ENCODE data around the gene LTBP4. TPM values are rescaled to one million over a fixed set of nuclear protein-coding genes. Genes with fewer than 3 reads are reported as not detected.

LTBP4 gene
- total RNA-seq, 1 experiment from 2014 or later: 75.4 TPM

DNA sequence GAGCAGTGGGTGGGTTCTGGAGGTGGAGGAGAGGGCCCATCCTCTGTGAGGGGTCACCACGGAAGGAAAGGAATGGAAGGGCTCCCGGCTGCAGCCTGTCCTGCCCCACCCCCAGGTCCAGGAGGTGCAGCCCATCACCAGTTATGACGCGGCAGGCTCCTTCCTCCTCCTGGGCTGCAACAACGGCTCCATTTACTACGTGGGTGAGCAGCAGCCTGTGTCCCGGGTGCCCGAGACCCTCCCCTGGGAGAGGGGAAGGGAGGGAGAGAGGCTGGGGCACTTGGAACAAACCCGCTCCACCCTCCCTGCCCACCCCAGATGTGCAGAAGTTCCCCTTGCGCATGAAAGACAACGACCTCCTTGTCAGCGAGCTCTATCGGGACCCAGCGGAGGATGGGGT lies 17.9 kb upstream of the LTBP4 start:
- in situ Hi-C loops (cut with HindIII; ENCODE audit: low pct_unique_long_range_greater_than_20kb, low sequenced_read_pairs) (no loop called here), intact Hi-C loops (cut with micrococcal nuclease; ENCODE audit: unreplicated experiment) (no loop called here)
- ChIA-PET POLR2A (interaction anchor here (0.7 kb wide), 1 partner anchor 12 kb away, joined by 8 read pairs; no protein-coding TSS in a partner anchor), CTCF (no interaction called here)
- Histone ChIP-seq H3K4me3 (ENCODE audit: low read depth in 2 of 2, low read length in 2 of 2) (no peak overlapping the region), H3K27me3 (ENCODE audit: control insufficient read depth, insufficient read depth, low read length) (no peaks in the 10 kb centered on the region), H3K36me3 (ENCODE audit: control insufficient read depth, insufficient read depth, low read length) (no peaks in the 10 kb centered on the region), H3K9me3 (ENCODE audit: control insufficient read depth, insufficient read depth, low read depth, low read length) (no peaks in the 10 kb centered on the region), H3K4me1 (ENCODE audit: control insufficient read depth, insufficient read depth, low read length) (no peaks in the 10 kb centered on the region), H3K27ac (ENCODE audit: low read length) (no peak overlapping the region)
- DNase-seq (ENCODE audit: low read depth, low spot score): no peak
- no peak for ATAC-seq
- TF ChIP-seq SIN3A (IDR thresholded peaks at IDR 0.05; ENCODE audit: borderline replicate concordance, insufficient read depth, low read depth, low read length) (no peak), REST (IDR thresholded peaks at IDR 0.05; ENCODE audit: insufficient read depth in 1 of 2, low read depth in 2 of 2, low read length in 1 of 2) (no peak), TCF7L2 (IDR thresholded peaks at IDR 0.05; ENCODE audit: low read depth, low read length) (no peak), POLR2AphosphoS5 (IDR thresholded peaks at IDR 0.05; ENCODE audit: low read depth, low read length) (no peak)
- TF ChIP-seq, protein P1, sequence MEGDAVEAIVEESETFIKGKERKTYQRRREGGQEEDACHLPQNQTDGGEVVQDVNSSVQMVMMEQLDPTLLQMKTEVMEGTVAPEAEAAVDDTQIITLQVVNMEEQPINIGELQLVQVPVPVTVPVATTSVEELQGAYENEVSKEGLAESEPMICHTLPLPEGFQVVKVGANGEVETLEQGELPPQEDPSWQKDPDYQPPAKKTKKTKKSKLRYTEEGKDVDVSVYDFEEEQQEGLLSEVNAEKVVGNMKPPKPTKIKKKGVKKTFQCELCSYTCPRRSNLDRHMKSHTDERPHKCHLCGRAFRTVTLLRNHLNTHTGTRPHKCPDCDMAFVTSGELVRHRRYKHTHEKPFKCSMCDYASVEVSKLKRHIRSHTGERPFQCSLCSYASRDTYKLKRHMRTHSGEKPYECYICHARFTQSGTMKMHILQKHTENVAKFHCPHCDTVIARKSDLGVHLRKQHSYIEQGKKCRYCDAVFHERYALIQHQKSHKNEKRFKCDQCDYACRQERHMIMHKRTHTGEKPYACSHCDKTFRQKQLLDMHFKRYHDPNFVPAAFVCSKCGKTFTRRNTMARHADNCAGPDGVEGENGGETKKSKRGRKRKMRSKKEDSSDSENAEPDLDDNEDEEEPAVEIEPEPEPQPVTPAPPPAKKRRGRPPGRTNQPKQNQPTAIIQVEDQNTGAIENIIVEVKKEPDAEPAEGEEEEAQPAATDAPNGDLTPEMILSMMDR (IDR thresholded peaks at IDR 0.05): no peak
- no TSS peak for BruUV-seq (replicated peaks)

GRCh38 chr19:40584007-40584406 lies 17.2 kb upstream of the LTBP4 start:
- Histone ChIP-seq H3K9me3 (ENCODE audit: control insufficient read depth, insufficient read depth, low read depth, low read length) (no peaks in the 10 kb centered on the region), H3K4me1 (ENCODE audit: control insufficient read depth, insufficient read depth, low read length) (no peaks in the 10 kb centered on the region), H3K36me3 (ENCODE audit: control insufficient read depth, insufficient read depth, low read length) (no peaks in the 10 kb centered on the region), H3K27ac (ENCODE audit: low read length) (no peak overlapping the region), H3K27me3 (ENCODE audit: control insufficient read depth, insufficient read depth, low read length) (no peaks in the 10 kb centered on the region), H3K4me3 (ENCODE audit: low read depth in 2 of 2, low read length in 2 of 2) (no peak overlapping the region)
- 0 out of 2 replicates have a peak, but pooled peaks have one; percentile 55 for ATAC-seq
- POLR2A ChIA-PET: interaction anchor here (0.7 kb wide), 1 partner anchor 13 kb away, joined by 8 read pairs; no protein-coding TSS in a partner anchor
- CTCF ChIA-PET: no interaction called here
- DNase-seq (ENCODE audit: low read depth, low spot score): no peak
- no TSS peak for BruUV-seq (replicated peaks)
- TF ChIP-seq TCF7L2 (IDR thresholded peaks at IDR 0.05; ENCODE audit: low read depth, low read length): no peak
- TF ChIP-seq POLR2AphosphoS5 (IDR thresholded peaks at IDR 0.05; ENCODE audit: low read depth, low read length): no peak
- TF ChIP-seq SIN3A (IDR thresholded peaks at IDR 0.05; ENCODE audit: borderline replicate concordance, insufficient read depth, low read depth, low read length): no peak
- no peak for TF ChIP-seq REST (IDR thresholded peaks at IDR 0.05; ENCODE audit: insufficient read depth in 1 of 2, low read depth in 2 of 2, low read length in 1 of 2)
- TF ChIP-seq, protein P1 (IDR thresholded peaks at IDR 0.05): no peak; the same call in 1 of the 2 replicates
- intact Hi-C loops (cut with micrococcal nuclease; ENCODE audit: unreplicated experiment): no loop called here
- in situ Hi-C loops (cut with HindIII; ENCODE audit: low pct_unique_long_range_greater_than_20kb, low sequenced_read_pairs): no loop called here
